M059J (cell line): ENCODE results near the gene APH1A. TPM values are rescaled to one million over a fixed set of nuclear protein-coding genes. Genes with fewer than 3 reads are reported as not detected.
A peak's percentile ranks its signal among the peaks of the same experiment; 100 is the strongest.
"Not testable (repeated sequence)": the region's sequence is repeated elsewhere in the genome, so short reads cannot be mapped to it uniquely, and the experiment has no call there.

Source experiments
- DNase-seq: peaks from one replicate; pipeline ENCODE4 v3.0.0-alpha.2; 2012; ENCODE audit warnings: low read depth
- total RNA-seq: library from RNA; depleted of rRNA; stranded (reverse); fragments of >200 nt; shearing (Covaris generic); gene quantifications from 2 replicates; pipeline ENCODE4 v1.2.3, GENCODE V29; 2014

The APH1A gene
- total RNA-seq, 1 experiment from 2014 or later, result 153 TPM

- peak; percentile 42 for DNase-seq
Measured at GRCh38 chr1:150268340-150268704, 494 bp downstream of the APH1A start.

DNA sequence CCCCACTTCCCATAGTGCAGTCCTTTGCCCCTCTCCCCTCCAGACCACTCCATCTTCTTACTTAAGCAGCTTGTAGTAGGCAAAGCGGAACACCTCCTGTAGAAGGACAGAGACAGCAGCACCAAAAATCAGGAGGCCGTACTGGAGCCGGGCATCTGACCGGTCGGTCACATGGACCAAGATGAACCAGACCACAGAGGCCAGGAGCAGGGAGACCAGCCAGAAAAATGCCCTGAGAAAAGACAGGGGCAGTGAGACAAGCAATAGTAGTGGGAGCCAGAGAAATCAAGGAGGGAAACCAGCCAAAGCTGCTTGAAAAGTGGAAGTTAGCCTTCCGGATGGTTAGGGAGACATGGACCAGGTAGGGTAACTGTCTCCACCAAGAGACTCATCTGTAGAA lies 920 bp downstream of the APH1A start:
- DNase-seq, result no peak

GRCh38 chr1:150263549-150263948 lies 5.3 kb downstream of the APH1A start:
- no peak for DNase-seq

DNA sequence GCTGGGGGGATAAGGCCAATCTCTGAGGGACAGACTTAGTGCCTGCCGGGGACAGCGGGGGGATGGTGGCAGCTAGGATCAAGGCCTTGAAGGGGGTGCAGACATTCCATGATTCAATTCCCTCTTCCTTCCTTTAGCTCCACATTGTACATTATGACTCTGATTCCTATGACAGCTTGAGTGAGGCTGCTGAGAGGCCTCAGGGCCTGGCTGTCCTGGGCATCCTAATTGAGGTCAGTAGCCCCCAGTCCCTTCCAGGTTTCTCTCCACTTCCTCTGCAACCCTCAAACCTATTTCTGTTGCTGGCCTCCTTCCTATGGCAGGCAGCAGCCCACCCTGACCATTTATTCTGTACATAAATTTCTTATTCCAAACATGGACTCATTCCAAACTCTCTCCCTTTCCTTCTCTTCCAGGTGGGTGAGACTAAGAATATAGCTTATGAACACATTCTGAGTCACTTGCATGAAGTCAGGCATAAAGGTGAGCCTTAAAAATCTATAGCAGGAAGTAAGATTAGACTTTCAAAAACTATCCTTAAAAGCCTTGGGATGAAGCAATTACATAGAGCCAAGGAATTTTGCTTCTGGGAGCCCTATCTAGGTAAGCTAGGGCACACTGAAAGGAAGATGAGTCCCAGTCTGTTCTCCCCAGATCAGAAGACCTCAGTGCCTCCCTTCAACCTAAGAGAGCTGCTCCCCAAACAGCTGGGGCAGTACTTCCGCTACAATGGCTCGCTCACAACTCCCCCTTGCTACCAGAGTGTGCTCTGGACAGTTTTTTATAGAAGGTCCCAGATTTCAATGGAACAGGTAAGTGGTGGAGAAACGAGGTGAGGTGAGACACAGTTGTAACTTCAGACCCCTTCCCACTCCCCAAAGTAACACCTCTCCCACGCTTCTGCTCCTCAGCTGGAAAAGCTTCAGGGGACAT lies 6.2 kb downstream of the APH1A start:
- peak; percentile 16 for DNase-seq

GRCh38 chr1:150261367-150261766 lies 7.4 kb downstream of the APH1A start:
- DNase-seq, result no peak

- peak; percentile 49 for DNase-seq
Measured at GRCh38 chr1:150259758-150260669, 8.8 kb downstream of the APH1A start.

GRCh38 chr1:150259217-150259616 lies 9.6 kb downstream of the APH1A start:
- no peak for DNase-seq

DNA sequence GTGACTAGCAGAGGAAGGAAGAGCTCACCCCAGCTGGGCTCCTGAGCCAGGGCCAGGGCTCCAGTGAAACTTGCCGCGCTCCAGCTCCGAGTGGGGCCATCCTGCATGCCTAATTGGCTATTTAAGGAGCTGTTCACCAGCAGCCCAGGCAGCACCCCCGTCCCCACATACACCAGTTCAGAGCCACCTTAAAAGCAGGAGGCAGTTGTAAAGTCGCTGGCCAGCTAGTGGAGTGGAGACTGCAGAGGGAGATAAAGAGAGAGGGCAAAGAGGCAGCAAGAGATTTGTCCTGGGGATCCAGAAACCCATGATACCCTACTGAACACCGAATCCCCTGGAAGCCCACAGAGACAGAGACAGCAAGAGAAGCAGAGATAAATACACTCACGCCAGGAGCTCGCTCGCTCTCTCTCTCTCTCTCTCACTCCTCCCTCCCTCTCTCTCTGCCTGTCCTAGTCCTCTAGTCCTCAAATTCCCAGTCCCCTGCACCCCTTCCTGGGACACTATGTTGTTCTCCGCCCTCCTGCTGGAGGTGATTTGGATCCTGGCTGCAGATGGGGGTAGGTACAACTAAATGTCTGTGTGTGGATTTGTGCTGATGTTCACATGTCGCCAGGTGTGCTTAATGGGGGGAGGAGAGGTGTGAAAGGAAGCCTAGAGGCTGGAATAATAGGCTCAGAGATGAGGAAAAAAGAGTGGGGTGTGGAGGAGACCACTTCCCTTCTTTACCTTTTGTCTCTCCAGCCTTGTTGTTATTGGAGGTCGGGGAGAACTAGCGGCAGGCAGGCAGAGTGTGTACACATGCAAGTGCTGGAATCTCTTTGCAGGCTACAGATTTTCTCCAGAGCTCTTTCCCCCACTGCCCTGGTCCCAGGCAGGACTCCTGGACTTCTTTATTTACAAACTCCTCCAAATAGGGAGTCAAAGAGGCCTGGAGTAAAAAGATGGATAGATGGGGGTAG lies 10.9 kb downstream of the APH1A start, which contains the start of gene CA14:
Gene CA14 (plus strand): TSS at position 151 of the 962 bp plus-strand sequence. CDS start 355 bp downstream, at position 506.
- DNase-seq, result no peak

DNA sequence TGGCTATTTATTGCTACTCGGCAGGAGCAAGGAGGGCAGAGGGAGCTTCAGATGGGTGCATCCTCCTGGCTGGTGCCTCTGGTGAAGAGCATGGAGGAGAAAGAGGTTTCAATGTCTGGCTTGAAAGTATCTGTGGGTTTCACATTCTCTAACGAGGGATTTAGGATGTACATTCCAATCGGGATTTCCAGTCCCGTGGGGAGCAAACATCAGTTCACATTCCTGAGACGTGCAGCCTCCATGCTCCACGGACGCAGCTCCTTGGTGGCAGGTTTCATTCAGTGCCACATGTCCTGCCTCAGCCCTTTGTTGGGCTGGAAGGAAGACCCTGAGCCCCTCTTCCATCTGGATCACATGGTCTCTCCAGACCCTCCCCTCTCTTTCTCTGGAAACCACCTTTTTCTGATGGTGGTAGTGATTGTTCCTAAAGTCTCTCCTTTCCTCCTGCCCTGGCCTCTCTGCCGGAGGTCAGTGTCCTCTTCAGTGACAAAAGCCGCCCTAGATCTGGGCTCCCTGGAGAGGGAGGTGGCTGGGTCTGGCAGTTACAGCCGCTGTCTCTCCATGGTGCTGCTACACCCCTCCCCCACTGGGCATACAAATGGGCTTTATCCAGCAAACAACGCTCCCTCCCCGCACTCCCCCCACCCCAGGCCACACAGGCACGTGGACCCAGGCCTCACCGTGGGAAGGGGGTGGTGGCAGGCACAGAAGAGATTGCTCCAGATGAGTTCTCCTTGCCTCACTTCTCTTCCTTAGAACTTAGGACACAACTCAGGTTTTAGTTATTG lies 12.1 kb downstream of the APH1A start:
- no peak for DNase-seq

DNA sequence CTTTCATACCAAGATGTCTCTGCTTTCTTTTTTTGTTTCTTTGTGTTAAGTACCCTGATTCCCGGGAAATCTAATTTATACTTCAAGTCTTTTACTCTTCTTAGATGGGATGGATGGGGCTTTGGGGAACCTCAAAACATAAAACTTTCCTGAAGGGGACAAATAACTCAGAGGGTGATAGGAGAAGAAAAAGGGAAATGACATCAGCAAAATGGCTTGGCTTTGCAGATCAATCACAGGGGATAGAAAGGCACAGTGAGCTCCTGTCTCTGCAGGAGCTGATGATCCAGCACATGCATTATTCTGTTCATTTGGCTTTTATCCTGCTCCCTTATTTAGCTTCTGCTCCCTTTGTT lies 12.6 kb downstream of the APH1A start:
- DNase-seq, result no peak

DNA sequence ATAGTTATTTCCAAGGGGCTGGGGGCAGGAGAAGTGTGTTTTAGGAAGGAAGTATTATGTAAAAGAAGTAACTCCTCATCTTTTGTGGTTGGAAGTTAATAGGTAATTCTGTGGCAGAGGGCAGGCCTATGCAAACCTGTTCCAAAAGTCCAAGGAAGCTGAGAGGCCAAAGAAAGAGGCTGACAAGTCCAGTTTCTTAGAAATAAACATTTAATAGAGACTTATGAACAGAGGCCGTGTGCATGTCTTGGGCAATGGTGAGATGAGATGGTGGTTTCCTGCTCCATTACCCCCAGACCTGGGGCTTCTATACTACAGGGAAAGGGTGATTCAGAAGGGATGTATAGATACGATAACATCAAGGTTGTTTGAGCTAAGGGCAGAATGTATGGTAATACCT lies 18.9 kb downstream of the APH1A start:
- no peak for DNase-seq

DNA sequence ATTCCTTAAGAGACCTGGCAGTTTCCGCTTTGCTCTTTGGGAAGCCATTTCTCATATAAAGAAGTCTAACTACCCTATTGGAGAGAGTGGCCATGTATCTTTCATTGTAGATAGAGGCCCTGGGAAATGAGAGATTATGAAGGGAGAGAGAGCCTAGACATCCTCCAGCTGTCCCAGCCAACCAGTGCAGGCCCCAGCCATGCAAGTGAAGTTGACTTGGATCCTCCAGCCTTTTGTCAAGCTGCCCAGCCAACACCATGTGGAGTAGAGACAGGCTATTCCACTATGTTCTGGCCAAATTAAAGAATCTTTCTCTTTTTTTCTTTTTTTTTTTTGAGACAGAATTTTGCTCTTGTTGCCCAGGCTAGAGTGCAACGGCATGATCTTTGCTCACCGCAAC lies 25.8 kb downstream of the APH1A start:
- DNase-seq, result no peak

DNA sequence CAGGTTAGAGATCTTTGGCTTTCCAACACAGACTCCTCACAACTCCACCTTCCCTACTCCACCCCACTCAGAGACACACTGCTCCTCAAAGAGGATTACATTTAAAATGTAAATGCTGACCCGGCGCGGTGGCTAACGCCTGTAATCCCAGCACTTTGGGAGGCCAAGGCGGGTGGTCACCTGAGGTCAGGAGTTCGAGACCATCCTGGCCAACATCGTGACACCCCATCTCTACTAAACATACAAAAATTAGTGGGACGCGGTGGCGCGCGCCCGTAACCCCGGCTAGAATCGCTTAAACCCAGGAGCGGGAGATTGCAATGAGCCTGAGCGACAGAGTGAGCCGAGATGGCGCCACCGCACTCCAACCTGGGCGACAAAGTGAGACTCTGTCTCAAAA lies 31.1 kb downstream of the APH1A start:
- no peak for DNase-seq

GRCh38 chr1:150237176-150237575 lies 31.6 kb downstream of the APH1A start:
- not testable (repeated sequence) for DNase-seq

- no peak for DNase-seq
Measured at GRCh38 chr1:150236614-150237100, 32.2 kb downstream of the APH1A start.

GRCh38 chr1:150235852-150236613 lies 32.8 kb downstream of the APH1A start, which contains the start of gene ANP32E:
ANP32E (minus strand) TSS chr1:150236112; CDS start chr1:150235786, 326 bp downstream.
- DNase-seq, result peak; percentile 100

- DNase-seq, result peak; percentile 43
Measured at GRCh38 chr1:150235294-150235851, 33.4 kb downstream of the APH1A start.

DNA sequence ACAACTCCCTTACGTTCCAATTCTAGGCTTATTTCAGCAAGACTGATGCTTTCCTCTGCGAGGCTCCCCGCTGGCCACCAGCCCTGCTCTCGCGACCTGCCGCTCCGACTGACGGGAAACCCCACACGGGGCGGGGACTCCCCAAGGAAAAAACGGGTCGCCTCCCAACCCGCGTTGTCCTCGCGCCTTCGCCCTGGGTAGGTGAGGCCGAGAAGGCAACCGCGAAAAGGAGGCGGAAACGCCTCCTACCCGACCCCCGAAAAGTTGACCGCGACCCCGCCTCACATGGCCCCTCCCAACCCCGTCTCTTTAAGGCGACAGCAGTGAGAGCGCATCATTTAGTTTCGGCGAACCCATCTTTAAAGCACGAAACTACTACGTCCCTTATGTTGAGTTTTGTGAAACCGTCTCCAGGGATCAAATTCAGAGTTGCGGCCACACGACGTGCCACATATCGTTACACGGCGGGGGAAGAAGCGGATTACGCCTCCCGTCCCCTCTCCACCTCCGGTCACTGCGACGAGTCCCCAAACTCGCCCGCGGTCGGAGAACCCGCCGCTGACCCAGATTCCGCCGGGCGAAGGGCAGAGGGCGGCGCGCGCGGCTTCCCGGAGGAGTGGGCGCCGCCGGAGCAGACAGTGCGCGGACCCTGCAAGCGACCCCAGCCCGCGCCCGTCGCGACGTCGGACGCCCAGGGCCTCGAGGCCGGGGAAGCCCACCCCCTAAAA lies 34.1 kb downstream of the APH1A start:
- peak; percentile 88 for DNase-seq

- DNase-seq, result no peak
Measured at GRCh38 chr1:150234309-150234565, 34.6 kb downstream of the APH1A start.
